Activated CD8-positive, alpha-beta memory T cell treated with anti-CD3 and anti-CD28 coated beads, Interleukin-2, amount 10 ng/mL, durations not matched to agents 7 days and 5 days (primary cell): ENCODE data around the gene IFI27. TPM values are rescaled to one million over a fixed set of nuclear protein-coding genes. Genes with fewer than 3 reads are reported as not detected.

Source experiments
- ATAC-seq: fragments of 150-1000 bp; cut with Tn5 transposase; one replicate; pipeline ENCODE4 v1.10.0; 2021; ENCODE audit warnings: moderate library complexity
- CTCF ChIA-PET: fragments of 350-600 bp; sonication (Branson Sonifier 250); formaldehyde crosslinking; loops from one replicate; lab custom pipeline; 2021; ENCODE audit warnings: antibody characterized with exemption; lab: Charles Lee
- DNase-seq: peaks from one replicate; pipeline ENCODE4 v3.0.0-alpha.2; 2020
- H3K27ac Mint-ChIP-seq: one replicate; pipeline ENCODE4 v1.8.0; 2021; ENCODE audit warnings: mild to moderate bottlenecking, mixed read lengths
- H3K27me3 Mint-ChIP-seq: one replicate; pipeline ENCODE4 v1.8.0; 2021; ENCODE audit warnings: mixed read lengths
- H3K36me3 Mint-ChIP-seq: one replicate; pipeline ENCODE4 v1.8.0; 2021; ENCODE audit warnings: mild to moderate bottlenecking, mixed read lengths
- H3K4me1 Mint-ChIP-seq: one replicate; pipeline ENCODE4 v1.8.0; 2021; ENCODE audit warnings: mixed read lengths
- H3K4me3 Mint-ChIP-seq: one replicate; pipeline ENCODE4 v1.8.0; 2021; ENCODE audit warnings: mild to moderate bottlenecking, moderate library complexity, mixed read lengths
- H3K9me3 Mint-ChIP-seq: one replicate; pipeline ENCODE4 v1.8.0; 2022; ENCODE audit warnings: low read depth, mixed read lengths
- total RNA-seq, 2 experiments: library from RNA; stranded (reverse); gene quantifications; one replicate each; pipeline ENCODE4 v1.2.3, GENCODE V29; 2021

Gene IFI27
- total RNA-seq, 2 experiments from 2014 or later, result 81.5 to 325 TPM

- DNase-seq, result peak; percentile 71
Observed at GRCh38 chr14:94132285-94132887, 21.9 kb downstream of the IFI27 start.

GRCh38 chr14:94135476-94135875 lies 24.9 kb downstream of the IFI27 start:
- Mint-ChIP-seq H3K9me3 (peaks cover 2% of the 10 kb centered on the region), H3K4me3 (no peak overlapping the region), H3K27me3 (peaks cover 35% of the 10 kb centered on the region), H3K4me1 (peaks cover 5% of the 10 kb centered on the region), H3K36me3 (no peaks in the 10 kb centered on the region), H3K27ac (no peak overlapping the region)
- ATAC-seq (no peak), DNase-seq (peak; percentile 39)
- CTCF ChIA-PET, result interaction anchor here (2.5 to 5.2 kb wide), 4 partner anchors 34 to 99 kb away, joined by 23 to 150 read pairs (median 47); no protein-coding TSS in a partner anchor

More at GRCh38 chr14:94132285-94132887, 21.9 kb downstream of the IFI27 start:
- no peak overlapping the region for H3K27ac Mint-ChIP-seq
- H3K27me3 Mint-ChIP-seq, result peaks cover 35% of the 10 kb centered on the region
- CTCF ChIA-PET, result interaction anchor here (0.7 to 6.3 kb wide), 29 partner anchors 10 to 476 kb away, joined by 3 to 90 read pairs (median 4); partner anchors contain the start of genes DDX24, IFI27L1, PPP4R4 and SERPINA1
- H3K9me3 Mint-ChIP-seq, result peaks cover 2% of the 10 kb centered on the region
- H3K36me3 Mint-ChIP-seq, result peaks cover 3% of the 10 kb centered on the region
- no peak for ATAC-seq
- H3K4me3 Mint-ChIP-seq, result no peak overlapping the region
- peaks cover 25% of the 10 kb centered on the region for H3K4me1 Mint-ChIP-seq

- peak; percentile 91 for DNase-seq
- Mint-ChIP-seq H3K9me3 (peaks cover 2% of the 10 kb centered on the region), H3K27me3 (peaks cover 29% of the 10 kb centered on the region), H3K4me3 (no peak overlapping the region), H3K36me3 (no peaks in the 10 kb centered on the region), H3K27ac (no peak overlapping the region), H3K4me1 (peaks cover 5% of the 10 kb centered on the region)
- CTCF ChIA-PET, result interaction anchor here (0.6 to 5.2 kb wide), 57 partner anchors 8 to 480 kb away, joined by 3 to 150 read pairs (median 5); partner anchors contain the start of genes ASB2, CCDC197, DDX24 and FAM181A
- ATAC-seq, result peak; percentile 87
Observed at GRCh38 chr14:94136575-94137331, 26.2 kb downstream of the IFI27 start.

GRCh38 chr14:94138251-94138650 lies 27.7 kb downstream of the IFI27 start:
- ATAC-seq, result no peak
- peaks cover 2% of the 10 kb centered on the region for H3K4me1 Mint-ChIP-seq
- H3K27me3 Mint-ChIP-seq, result peaks cover 23% of the 10 kb centered on the region
- no peaks in the 10 kb centered on the region for H3K36me3 Mint-ChIP-seq
- peaks cover 2% of the 10 kb centered on the region for H3K9me3 Mint-ChIP-seq
- no peak for DNase-seq
- CTCF ChIA-PET, result interaction anchor here (0.8 to 5.2 kb wide), 9 partner anchors 10 to 479 kb away, joined by 3 to 150 read pairs (median 18); partner anchors contain the start of gene IFI27L2
- no peak overlapping the region for H3K4me3 Mint-ChIP-seq
- H3K27ac Mint-ChIP-seq, result no peak overlapping the region

- DNase-seq (no peak), ATAC-seq (no peak)
- Mint-ChIP-seq H3K9me3 (peaks cover 2% of the 10 kb centered on the region), H3K27me3 (peaks cover 19% of the 10 kb centered on the region), H3K4me3 (no peak overlapping the region), H3K36me3 (no peaks in the 10 kb centered on the region), H3K27ac (no peak overlapping the region), H3K4me1 (peaks cover 2% of the 10 kb centered on the region)
- CTCF ChIA-PET, result interaction anchor here (0.7 to 5.2 kb wide), 7 partner anchors 10 to 119 kb away, joined by 3 to 150 read pairs (median 18); partner anchors contain the start of gene IFI27L2
Observed at GRCh38 chr14:94139006-94139405, 28.5 kb downstream of the IFI27 start.

- Mint-ChIP-seq H3K27me3 (peaks cover 19% of the 10 kb centered on the region), H3K27ac (no peak overlapping the region), H3K36me3 (no peaks in the 10 kb centered on the region), H3K4me3 (no peak overlapping the region), H3K4me1 (peaks cover 3% of the 10 kb centered on the region), H3K9me3 (peaks cover 2% of the 10 kb centered on the region)
- ATAC-seq (no peak), DNase-seq (no peak)
- CTCF ChIA-PET, result interaction anchor here (0.7 to 5.2 kb wide), 7 partner anchors 9 to 200 kb away, joined by 3 to 150 read pairs (median 18); partner anchors contain the start of gene IFI27L2
Observed at GRCh38 chr14:94139421-94139820, 28.9 kb downstream of the IFI27 start.

- no peaks in the 10 kb centered on the region for H3K9me3 Mint-ChIP-seq
- CTCF ChIA-PET, result interaction anchor here (1.1 to 5.3 kb wide), 6 partner anchors 12 to 202 kb away, joined by 3 to 58 read pairs (median 14); partner anchors contain the start of gene IFI27L2
- peaks cover 22% of the 10 kb centered on the region for H3K4me1 Mint-ChIP-seq
- H3K27me3 Mint-ChIP-seq, result peaks cover 4% of the 10 kb centered on the region
- H3K36me3 Mint-ChIP-seq, result no peaks in the 10 kb centered on the region
- H3K27ac Mint-ChIP-seq, result no peak overlapping the region
- ATAC-seq, result no peak
- no peak overlapping the region for H3K4me3 Mint-ChIP-seq
- DNase-seq, result no peak
Observed at GRCh38 chr14:94142247-94142646, 31.7 kb downstream of the IFI27 start.

GRCh38 chr14:94142836-94143235 lies 32.3 kb downstream of the IFI27 start:
- H3K27ac Mint-ChIP-seq, result no peak overlapping the region
- no peak overlapping the region for H3K4me3 Mint-ChIP-seq
- CTCF ChIA-PET, result interaction anchor here (1.1 to 5.3 kb wide), 6 partner anchors 12 to 203 kb away, joined by 3 to 58 read pairs (median 14); partner anchors contain the start of gene IFI27L2
- peaks cover 25% of the 10 kb centered on the region for H3K4me1 Mint-ChIP-seq
- no peaks in the 10 kb centered on the region for H3K36me3 Mint-ChIP-seq
- DNase-seq, result no peak
- H3K9me3 Mint-ChIP-seq, result no peaks in the 10 kb centered on the region
- peaks cover 3% of the 10 kb centered on the region for H3K27me3 Mint-ChIP-seq
- no peak for ATAC-seq

GRCh38 chr14:94143239-94143638 lies 32.7 kb downstream of the IFI27 start:
- no peaks in the 10 kb centered on the region for H3K9me3 Mint-ChIP-seq
- H3K4me3 Mint-ChIP-seq, result no peak overlapping the region
- no peak overlapping the region for H3K27ac Mint-ChIP-seq
- H3K4me1 Mint-ChIP-seq, result peaks cover 25% of the 10 kb centered on the region
- ATAC-seq (no peak), DNase-seq (no peak)
- peaks cover 4% of the 10 kb centered on the region for H3K27me3 Mint-ChIP-seq
- CTCF ChIA-PET, result interaction anchor here (0.7 to 5.3 kb wide), 7 partner anchors 13 to 203 kb away, joined by 3 to 58 read pairs (median 13); partner anchors contain the start of genes DDX24, IFI27L1 and IFI27L2
- H3K36me3 Mint-ChIP-seq, result no peaks in the 10 kb centered on the region

GRCh38 chr14:94143711-94144110 lies 33.2 kb downstream of the IFI27 start:
- Mint-ChIP-seq H3K4me3 (no peak overlapping the region), H3K27ac (no peak overlapping the region), H3K36me3 (no peaks in the 10 kb centered on the region), H3K27me3 (peaks cover 9% of the 10 kb centered on the region), H3K4me1 (peaks cover 25% of the 10 kb centered on the region), H3K9me3 (no peaks in the 10 kb centered on the region)
- DNase-seq (no peak), ATAC-seq (no peak)
- CTCF ChIA-PET, result interaction anchor here (0.7 to 5.3 kb wide), 4 partner anchors 13 to 108 kb away, joined by 3 to 58 read pairs (median 16); partner anchors contain the start of genes DDX24, IFI27L1 and IFI27L2

- no peak overlapping the region for H3K27ac Mint-ChIP-seq
- H3K4me1 Mint-ChIP-seq, result peaks cover 25% of the 10 kb centered on the region
- CTCF ChIA-PET, result interaction anchor here (0.6 to 5.3 kb wide), 3 partner anchors 8 to 945 kb away, joined by 3 to 58 read pairs (median 17); partner anchors contain the start of gene IFI27L2
- no peak for ATAC-seq
- no peak overlapping the region for H3K4me3 Mint-ChIP-seq
- peaks cover 14% of the 10 kb centered on the region for H3K27me3 Mint-ChIP-seq
- H3K9me3 Mint-ChIP-seq, result no peaks in the 10 kb centered on the region
- H3K36me3 Mint-ChIP-seq, result no peaks in the 10 kb centered on the region
- no peak for DNase-seq
Observed at GRCh38 chr14:94144765-94145164, 34.2 kb downstream of the IFI27 start.

GRCh38 chr14:94145902-94146527 lies 35.5 kb downstream of the IFI27 start:
- Mint-ChIP-seq H3K4me3 (no peak overlapping the region), H3K27ac (no peak overlapping the region), H3K4me1 (peaks cover 25% of the 10 kb centered on the region), H3K9me3 (no peaks in the 10 kb centered on the region), H3K36me3 (no peaks in the 10 kb centered on the region), H3K27me3 (peaks cover 19% of the 10 kb centered on the region)
- CTCF ChIA-PET, result interaction anchor here (1.3 to 2.4 kb wide), 3 partner anchors 9 to 206 kb away, joined by 5 to 17 read pairs (median 6); no protein-coding TSS in a partner anchor
- DNase-seq (no peak), ATAC-seq (no peak)
